Vagina (tissue), 2 donors: ENCODE data around the gene SAMD9.

Source experiments
- CTCF ChIP-seq, 3 experiments: fragments of 450-650 bp in 2 of 3; fragments of 200-600 bp in 1 of 3; sonication (generic) in 1 of 3; IDR thresholded peaks; one replicate each; pipeline ENCODE4 v1.5.1; 2017 to 2019; ENCODE audit warnings: antibody characterized with exemption in 3 of 3, mild to moderate bottlenecking in 2 of 3, moderate library complexity in 2 of 3
- POLR2A ChIP-seq, 2 donors: fragments of 450-650 bp; IDR thresholded peaks; one replicate each; pipeline ENCODE4 v1.6.1; 2017; ENCODE audit warnings: antibody characterized with exemption in 2 of 2, mild to moderate bottlenecking in 2 of 2, moderate library complexity in 2 of 2

GRCh38 chr7:93119191-93119905 is 1.6 kb upstream of the SAMD9 start:
- no peak for TF ChIP-seq POLR2A (IDR thresholded peaks at IDR 0.05)
- TF ChIP-seq CTCF (IDR thresholded peaks at IDR 0.05): no peak
